Naive B cell (primary cell): ENCODE results near the gene SPDYC. TPM values are rescaled to one million over a fixed set of nuclear protein-coding genes. Genes with fewer than 3 reads are reported as not detected.

Source experiments
- ATAC-seq, 2 donors: fragments of 150-1000 bp; cut with Tn5 transposase; 2 replicates each; pipeline ENCODE4 v1.10.0; 2021; ENCODE audit warnings: low read depth in 2 of 2, mild to moderate bottlenecking in 2 of 2, moderate library complexity in 2 of 2
- DNase-seq: peaks from one replicate; pipeline ENCODE4 v3.0.0; 2022
- H3K27ac Mint-ChIP-seq, 6 donors: one replicate each; pipeline ENCODE4 v1.8.0; 2020 to 2022; ENCODE audit warnings: mild to moderate bottlenecking in 6 of 6, mixed read lengths in 6 of 6, moderate library complexity in 5 of 6, inconsistent platforms in 2 of 6
- H3K27me3 Mint-ChIP-seq, 3 donors: one replicate each; pipeline ENCODE4 v1.8.0; 2021 to 2022; ENCODE audit warnings: mixed read lengths in 3 of 3, mild to moderate bottlenecking in 1 of 3
- H3K36me3 Mint-ChIP-seq, 2 donors: one replicate each; pipeline ENCODE4 v1.8.0; 2020 to 2022; ENCODE audit warnings: mixed read lengths in 2 of 2, inconsistent platforms in 1 of 2, mild to moderate bottlenecking in 1 of 2
- H3K4me1 Mint-ChIP-seq, 3 donors: one replicate each; pipeline ENCODE4 v1.8.0; 2020 to 2022; ENCODE audit warnings: mixed read lengths in 3 of 3, inconsistent platforms in 1 of 3, mild to moderate bottlenecking in 1 of 3, moderate library complexity in 1 of 3
- H3K4me3 Mint-ChIP-seq, 8 donors: one replicate each; pipeline ENCODE4 v1.8.0; 2020 to 2022; ENCODE audit warnings: mild to moderate bottlenecking in 8 of 8, mixed read lengths in 8 of 8, moderate library complexity in 8 of 8, inconsistent platforms in 2 of 8
- H3K9me3 Mint-ChIP-seq, 7 donors: one replicate each; pipeline ENCODE4 v1.8.0; 2020 to 2022; ENCODE audit warnings: mixed read lengths in 7 of 7, mild to moderate bottlenecking in 5 of 7, inconsistent platforms in 2 of 7, moderate library complexity in 1 of 7
- polyA plus RNA-seq, 6 donors: library from polyadenylated mRNA; unstranded; fragments of 300-500 nt; fragmentation: Illumina TruSeq; gene quantifications; one replicate each; pipeline ENCODE4 v1.2.3, GENCODE V29; 2021; ENCODE audit warnings: low read depth in 6 of 6

Gene SPDYC
- polyA plus RNA-seq = under 1 TPM in 1 of 6 donors, not detected in 5; 0.48 TPM

GRCh38 chr11:65170058-65170534 is at the start of gene SPDYC:
Gene SPDYC (plus strand): TSS chr11:65170233. CDS start chr11:65171358, 1,125 bp downstream.
- DNase-seq = no peak
- Mint-ChIP-seq H3K4me3 (peak within 1 kb of the TSS in 5 of 8 donors; percentile 31 to 71 (median 55)), H3K4me1 (peaks cover 9 to 17% (median 13%) of the 10 kb centered on the region in 3 donors), H3K27me3 (no peaks in the 10 kb centered on the region), H3K27ac (peak within 1 kb of the TSS; percentile 84 to 96 (median 94)), H3K36me3 (no peaks in the 10 kb centered on the region), H3K9me3 (no peaks in the 10 kb centered on the region)
- no peak for ATAC-seq

GRCh38 chr11:65120831-65121230 is 49.2 kb upstream of the SPDYC start:
- Mint-ChIP-seq H3K36me3 (peaks cover 11 to 19% of the 10 kb centered on the region in 2 donors), H3K27me3 (no peaks in the 10 kb centered on the region), H3K9me3 (no peaks in the 10 kb centered on the region), H3K27ac (peak overlapping the region; percentile 98 to 100 (median 99)), H3K4me3 (peak overlapping the region; percentile 93 to 100 (median 100)), H3K4me1 (peaks cover 32 to 76% (median 57%) of the 10 kb centered on the region in 3 donors)
- DNase-seq = no peak
- no peak for ATAC-seq

- Mint-ChIP-seq H3K4me3 (peak overlapping the region; percentile 93 to 100 (median 100)), H3K36me3 (peaks cover 11 to 19% of the 10 kb centered on the region in 2 donors), H3K27ac (peak overlapping the region; percentile 98 to 100 (median 99)), H3K4me1 (peaks cover 32 to 73% (median 59%) of the 10 kb centered on the region in 3 donors), H3K9me3 (no peaks in the 10 kb centered on the region), H3K27me3 (no peaks in the 10 kb centered on the region)
- no peak for ATAC-seq
- no peak for DNase-seq
Measured at GRCh38 chr11:65121447-65121864, 48.6 kb upstream of the SPDYC start.

GRCh38 chr11:65121865-65122696 is 48.0 kb upstream of the SPDYC start, which contains the start of the genes FAU and MRPL49:
Gene FAU (minus strand): TSS chr11:65122134. CDS start chr11:65121813, 321 bp downstream.
Gene MRPL49 (plus strand): TSS chr11:65122321. CDS start chr11:65122347, 26 bp downstream.
- peaks cover 11 to 19% of the 10 kb centered on the region in 2 donors for H3K36me3 Mint-ChIP-seq
- ATAC-seq (peak; percentile 79), DNase-seq (peak; percentile 98)
- H3K27me3 Mint-ChIP-seq = no peaks in the 10 kb centered on the region
- no peaks in the 10 kb centered on the region for H3K9me3 Mint-ChIP-seq
- H3K4me1 Mint-ChIP-seq = peaks cover 32 to 72% (median 65%) of the 10 kb centered on the region in 3 donors
- H3K27ac Mint-ChIP-seq = peak within 1 kb of the TSS; percentile 98 to 100 (median 99)
- H3K4me3 Mint-ChIP-seq = peak within 1 kb of the TSS; percentile 93 to 100 (median 100)

GRCh38 chr11:65124480-65125196 is 45.4 kb upstream of the SPDYC start:
- H3K4me1 Mint-ChIP-seq = peaks cover 22 to 59% (median 52%) of the 10 kb centered on the region in 3 donors
- ATAC-seq (no peak), DNase-seq (no peak)
- H3K4me3 Mint-ChIP-seq = peak overlapping the region in 5 of 8 donors; percentile 22 to 79 (median 53)
- peak overlapping the region in 3 of 6 donors; percentile 9 to 56 (median 50) for H3K27ac Mint-ChIP-seq
- peaks cover 5 to 12% of the 10 kb centered on the region in 2 donors for H3K36me3 Mint-ChIP-seq
- no peaks in the 10 kb centered on the region for H3K9me3 Mint-ChIP-seq
- no peaks in the 10 kb centered on the region for H3K27me3 Mint-ChIP-seq

GRCh38 chr11:65125197-65126056 is 44.6 kb upstream of the SPDYC start:
- ATAC-seq = no peak
- Mint-ChIP-seq H3K4me1 (peaks cover 29 to 59% (median 52%) of the 10 kb centered on the region in 3 donors), H3K36me3 (peaks cover 5 to 12% of the 10 kb centered on the region in 2 donors), H3K27me3 (no peaks in the 10 kb centered on the region), H3K27ac (peak overlapping the region in 3 of 6 donors; percentile 24 to 51 (median 26)), H3K9me3 (no peaks in the 10 kb centered on the region), H3K4me3 (peak overlapping the region in 2 of 8 donors; percentile 51 to 79)
- DNase-seq = no peak

- H3K4me3 Mint-ChIP-seq = peak overlapping the region in 2 of 8 donors; percentile 25 to 47
- no peak for DNase-seq
- no peaks in the 10 kb centered on the region for H3K27me3 Mint-ChIP-seq
- no peak for ATAC-seq
- H3K9me3 Mint-ChIP-seq = no peaks in the 10 kb centered on the region
- peak overlapping the region in 1 of 6 donors; percentile 95 for H3K27ac Mint-ChIP-seq
- H3K4me1 Mint-ChIP-seq = peaks cover 33 to 59% (median 54%) of the 10 kb centered on the region in 3 donors
- H3K36me3 Mint-ChIP-seq = peaks cover 0 to 5% of the 10 kb centered on the region in 2 donors
Measured at GRCh38 chr11:65126624-65127274, 43.3 kb upstream of the SPDYC start.

- DNase-seq (no peak), ATAC-seq (no peak)
- H3K36me3 Mint-ChIP-seq = peaks cover 1 to 8% of the 10 kb centered on the region in 2 donors
- no peaks in the 10 kb centered on the region for H3K27me3 Mint-ChIP-seq
- no peak overlapping the region for H3K27ac Mint-ChIP-seq
- peaks cover 34 to 59% (median 54%) of the 10 kb centered on the region in 3 donors for H3K4me1 Mint-ChIP-seq
- no peaks in the 10 kb centered on the region for H3K9me3 Mint-ChIP-seq
- peak overlapping the region in 1 of 8 donors; percentile 21 for H3K4me3 Mint-ChIP-seq
Measured at GRCh38 chr11:65127473-65128181, 42.4 kb upstream of the SPDYC start.

- DNase-seq (no peak), ATAC-seq (no peak)
- Mint-ChIP-seq H3K4me3 (peak overlapping the region in 1 of 8 donors; percentile 15), H3K36me3 (peaks cover 6 to 16% of the 10 kb centered on the region in 2 donors), H3K4me1 (peaks cover 39 to 59% (median 57%) of the 10 kb centered on the region in 3 donors), H3K27ac (peak overlapping the region in 1 of 6 donors; percentile 90), H3K27me3 (no peaks in the 10 kb centered on the region), H3K9me3 (no peaks in the 10 kb centered on the region)
Measured at GRCh38 chr11:65128182-65129145, 41.6 kb upstream of the SPDYC start.

- H3K9me3 Mint-ChIP-seq = no peaks in the 10 kb centered on the region
- peaks cover 6 to 27% of the 10 kb centered on the region in 2 donors for H3K36me3 Mint-ChIP-seq
- DNase-seq = peak; percentile 44
- H3K4me3 Mint-ChIP-seq = peak overlapping the region; percentile 62 to 97 (median 82)
- no peaks in the 10 kb centered on the region for H3K27me3 Mint-ChIP-seq
- peaks cover 40 to 61% (median 47%) of the 10 kb centered on the region in 3 donors for H3K4me1 Mint-ChIP-seq
- ATAC-seq = peak; percentile 15 to 19
- H3K27ac Mint-ChIP-seq = peak overlapping the region in 5 of 6 donors; percentile 60 to 97 (median 90)
Measured at GRCh38 chr11:65129649-65130441, 40.2 kb upstream of the SPDYC start.
